ENCODE results near the gene TLE1.

DNA sequence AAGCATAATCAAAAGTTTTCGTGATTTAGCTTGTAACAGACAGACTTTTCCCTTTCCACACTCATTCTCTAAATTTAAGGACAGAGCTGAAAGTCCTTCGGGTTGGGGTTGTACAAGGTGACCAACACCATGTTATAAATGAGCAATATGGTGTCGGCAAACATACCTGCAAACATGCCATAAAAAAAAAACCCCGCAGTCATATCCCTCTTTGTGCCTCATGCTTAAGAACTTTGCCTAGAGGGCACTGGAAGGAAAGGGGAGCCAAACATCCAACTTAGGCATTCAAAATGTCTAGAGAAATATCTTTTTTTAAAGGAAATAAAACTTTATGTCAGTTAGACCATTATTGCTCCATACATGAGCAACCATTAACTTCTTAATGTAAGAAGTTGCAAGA is 73.2 kb downstream of the TLE1 start:
- TF ChIP-seq, protein P1, sequence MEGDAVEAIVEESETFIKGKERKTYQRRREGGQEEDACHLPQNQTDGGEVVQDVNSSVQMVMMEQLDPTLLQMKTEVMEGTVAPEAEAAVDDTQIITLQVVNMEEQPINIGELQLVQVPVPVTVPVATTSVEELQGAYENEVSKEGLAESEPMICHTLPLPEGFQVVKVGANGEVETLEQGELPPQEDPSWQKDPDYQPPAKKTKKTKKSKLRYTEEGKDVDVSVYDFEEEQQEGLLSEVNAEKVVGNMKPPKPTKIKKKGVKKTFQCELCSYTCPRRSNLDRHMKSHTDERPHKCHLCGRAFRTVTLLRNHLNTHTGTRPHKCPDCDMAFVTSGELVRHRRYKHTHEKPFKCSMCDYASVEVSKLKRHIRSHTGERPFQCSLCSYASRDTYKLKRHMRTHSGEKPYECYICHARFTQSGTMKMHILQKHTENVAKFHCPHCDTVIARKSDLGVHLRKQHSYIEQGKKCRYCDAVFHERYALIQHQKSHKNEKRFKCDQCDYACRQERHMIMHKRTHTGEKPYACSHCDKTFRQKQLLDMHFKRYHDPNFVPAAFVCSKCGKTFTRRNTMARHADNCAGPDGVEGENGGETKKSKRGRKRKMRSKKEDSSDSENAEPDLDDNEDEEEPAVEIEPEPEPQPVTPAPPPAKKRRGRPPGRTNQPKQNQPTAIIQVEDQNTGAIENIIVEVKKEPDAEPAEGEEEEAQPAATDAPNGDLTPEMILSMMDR (conservative IDR thresholded peaks at IDR 0.05), result no peak
- no peak for TF ChIP-seq ZFX (IDR thresholded peaks at IDR 0.05)
